ENCODE data around the gene ID1. TPM values are rescaled to one million over a fixed set of nuclear protein-coding genes. Genes with fewer than 3 reads are reported as not detected.

ID1 gene
- total RNA-seq, 1 donor from 2014 or later, result 91.5 TPM

- intact Hi-C loops (cut with micrococcal nuclease), result no loop called here
- no peak for DNase-seq
- Histone ChIP-seq H3K9me3 (replicated peaks) (no peaks in the 10 kb centered on the region), H3K4me1 (peaks cover 13% of the 10 kb centered on the region), H3K27me3 (ENCODE audit: low read depth) (no peaks in the 10 kb centered on the region), H3K36me3 (no peaks in the 10 kb centered on the region), H3K4me3 (no peak overlapping the region), H3K27ac (replicated peaks) (no peak overlapping the region)
- no peak for TF ChIP-seq CTCF (IDR thresholded peaks at IDR 0.05; ENCODE audit: borderline replicate concordance)
Measured at GRCh38 chr20:31652917-31653396, 47.9 kb downstream of the ID1 start.

GRCh38 chr20:31653561-31653960 lies 48.5 kb downstream of the ID1 start:
- intact Hi-C loops (cut with micrococcal nuclease), result no loop called here
- Histone ChIP-seq H3K27ac (replicated peaks) (no peak overlapping the region), H3K9me3 (replicated peaks) (no peaks in the 10 kb centered on the region)

GRCh38 chr20:31654534-31654933 lies 49.4 kb downstream of the ID1 start:
- no peak overlapping the region for H3K4me3 ChIP-seq
- no peaks in the 10 kb centered on the region for H3K27me3 ChIP-seq (ENCODE audit: low read depth)
- intact Hi-C loops (cut with micrococcal nuclease), result no loop called here
- H3K9me3 ChIP-seq (replicated peaks), result no peaks in the 10 kb centered on the region
- no peak overlapping the region for H3K27ac ChIP-seq (replicated peaks)
- TF ChIP-seq CTCF (IDR thresholded peaks at IDR 0.05; ENCODE audit: borderline replicate concordance), result no peak
- H3K4me1 ChIP-seq, result peaks cover 13% of the 10 kb centered on the region
- no peak for DNase-seq
- no peaks in the 10 kb centered on the region for H3K36me3 ChIP-seq

More at GRCh38 chr20:31653561-31653960, 48.5 kb downstream of the ID1 start:
- no peaks in the 10 kb centered on the region for H3K27me3 ChIP-seq (ENCODE audit: low read depth)
- no peak for TF ChIP-seq CTCF (IDR thresholded peaks at IDR 0.05; ENCODE audit: borderline replicate concordance)
- no peaks in the 10 kb centered on the region for H3K36me3 ChIP-seq
- no peak for DNase-seq
- peaks cover 13% of the 10 kb centered on the region for H3K4me1 ChIP-seq
- no peak overlapping the region for H3K4me3 ChIP-seq

Small RNA genes lying within 50 kb of the gene (microRNA-seq; reads per million reads assigned to microRNA genes)
- gene MIR3193, result not detected

Other genes starting within 250 kb of the ID1 start
- not detected for gene DEFB118, start 236.7 kb upstream of the ID1 start, total RNA-seq
- gene DEFB119, start 214.7 kb upstream of the ID1 start, total RNA-seq, result not detected
- gene DEFB121, start 199.1 kb upstream of the ID1 start, total RNA-seq, result not detected
- gene DEFB123, start 164.7 kb upstream of the ID1 start, total RNA-seq, result not detected
- not detected for gene DEFB124, start 130.2 kb upstream of the ID1 start, total RNA-seq
- gene REM1, start 130.0 kb upstream of the ID1 start, total RNA-seq, result 1.5 TPM
- 39.0 TPM for gene HM13, start 90.8 kb upstream of the ID1 start, total RNA-seq
- 7.6 TPM for gene COX4I2, start 32.6 kb downstream of the ID1 start, total RNA-seq
- gene BCL2L1, start 117.6 kb downstream of the ID1 start, total RNA-seq, result 53.2 TPM
- 0.71 TPM for gene TPX2, start 134.0 kb downstream of the ID1 start, total RNA-seq
- gene MYLK2, start 214.1 kb downstream of the ID1 start, total RNA-seq, result 0.25 TPM
- gene FOXS1, start 240.3 kb downstream of the ID1 start, total RNA-seq, result 1.6 TPM

Measured in left ventricle myocardium inferior (tissue), 1 donor.